Measurements from ENCODE around the gene CEP19. TPM values are rescaled to one million over a fixed set of nuclear protein-coding genes. Genes with fewer than 3 reads are reported as not detected.

CEP19 gene
- polyA plus RNA-seq, 1 donor (not counting 4 experiments of a cell fraction or from before 2014, with no cell fraction given), result 3.1 TPM

DNA sequence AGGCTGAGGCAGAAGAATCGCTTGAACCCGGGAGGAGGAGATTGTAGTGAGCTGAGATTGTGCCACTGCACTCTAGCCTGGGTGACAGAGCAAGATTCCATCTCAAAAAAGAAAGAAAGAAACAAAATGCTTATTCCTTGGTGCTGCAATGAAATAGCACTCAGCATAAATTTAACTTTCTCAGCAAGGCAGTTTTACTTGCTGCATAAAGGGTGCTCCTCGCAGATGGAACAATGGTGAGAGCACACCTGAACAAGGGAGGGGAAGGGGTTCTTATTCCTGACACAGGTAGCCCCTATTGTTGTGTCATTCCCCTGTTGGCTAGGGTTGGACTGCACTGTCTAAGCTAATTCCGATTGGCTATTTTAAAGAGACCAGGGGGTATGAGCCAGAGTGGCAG, 44.7 kb upstream of the CEP19 start:
- Histone ChIP-seq H3K4me3 (ENCODE audit: control insufficient read depth in 2 of 3, extremely low read depth in 1 of 3, insufficient read depth in 2 of 3, low read depth in 1 of 3, low read length in 3 of 3) (no peak overlapping the region), H2AFZ (ENCODE audit: control insufficient read depth, low read length) (no peak overlapping the region), H3K36me3 (ENCODE audit: control insufficient read depth in 2 of 2, extremely low read depth in 1 of 2, insufficient read depth in 2 of 2, low read length in 2 of 2) (peaks cover 3 to 6% of the 10 kb centered on the region in 2 experiments), H3K27ac (ENCODE audit: control insufficient read depth, insufficient read depth, low read length) (no peak overlapping the region), H3K9me3 (ENCODE audit: control insufficient read depth, low read depth, low read length) (peaks cover 8% of the 10 kb centered on the region), H3K9ac (ENCODE audit: control insufficient read depth, extremely low read depth, insufficient read depth, low read length) (no peak overlapping the region), H3K9me1 (ENCODE audit: control insufficient read depth, extremely low read depth, insufficient read depth, low read length) (no peaks in the 10 kb centered on the region), H4K20me1 (ENCODE audit: control insufficient read depth, extremely low read depth, insufficient read depth, low read length) (no peaks in the 10 kb centered on the region), H3K4me1 (ENCODE audit: control insufficient read depth, extremely low read depth, insufficient read depth, low read length) (no peaks in the 10 kb centered on the region), H3K27me3 (ENCODE audit: control insufficient read depth, extremely low read depth, insufficient read depth, low read length) (no peaks in the 10 kb centered on the region), H3K79me2 (ENCODE audit: control insufficient read depth, insufficient read depth, low read length) (peaks cover 85% of the 10 kb centered on the region), H3K4me2 (ENCODE audit: control insufficient read depth, extremely low read depth, insufficient read depth, low read depth, low read length) (no peak overlapping the region)
- FAIRE-seq (no peak), DNase-seq (ENCODE audit: low read depth, low spot score) (no peak)
- dilution Hi-C loops (cut with MboI; ENCODE audit: extremely low pct_ligation_motif_present, low sequenced_read_pairs), result no loop called here
- TF ChIP-seq, protein P1, sequence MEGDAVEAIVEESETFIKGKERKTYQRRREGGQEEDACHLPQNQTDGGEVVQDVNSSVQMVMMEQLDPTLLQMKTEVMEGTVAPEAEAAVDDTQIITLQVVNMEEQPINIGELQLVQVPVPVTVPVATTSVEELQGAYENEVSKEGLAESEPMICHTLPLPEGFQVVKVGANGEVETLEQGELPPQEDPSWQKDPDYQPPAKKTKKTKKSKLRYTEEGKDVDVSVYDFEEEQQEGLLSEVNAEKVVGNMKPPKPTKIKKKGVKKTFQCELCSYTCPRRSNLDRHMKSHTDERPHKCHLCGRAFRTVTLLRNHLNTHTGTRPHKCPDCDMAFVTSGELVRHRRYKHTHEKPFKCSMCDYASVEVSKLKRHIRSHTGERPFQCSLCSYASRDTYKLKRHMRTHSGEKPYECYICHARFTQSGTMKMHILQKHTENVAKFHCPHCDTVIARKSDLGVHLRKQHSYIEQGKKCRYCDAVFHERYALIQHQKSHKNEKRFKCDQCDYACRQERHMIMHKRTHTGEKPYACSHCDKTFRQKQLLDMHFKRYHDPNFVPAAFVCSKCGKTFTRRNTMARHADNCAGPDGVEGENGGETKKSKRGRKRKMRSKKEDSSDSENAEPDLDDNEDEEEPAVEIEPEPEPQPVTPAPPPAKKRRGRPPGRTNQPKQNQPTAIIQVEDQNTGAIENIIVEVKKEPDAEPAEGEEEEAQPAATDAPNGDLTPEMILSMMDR (optimal IDR thresholded peaks at IDR 0.05 in 1 of 3, IDR thresholded peaks at IDR 0.05 in 1 of 3, conservative IDR thresholded peaks at IDR 0.05 in 1 of 3; ENCODE audit: extremely low read depth in 1 of 3, insufficient read depth in 2 of 3, low read length in 3 of 3), result no peak
- TF ChIP-seq EZH2 (IDR thresholded peaks at IDR 0.05; ENCODE audit: low read length), result no peak

DNA sequence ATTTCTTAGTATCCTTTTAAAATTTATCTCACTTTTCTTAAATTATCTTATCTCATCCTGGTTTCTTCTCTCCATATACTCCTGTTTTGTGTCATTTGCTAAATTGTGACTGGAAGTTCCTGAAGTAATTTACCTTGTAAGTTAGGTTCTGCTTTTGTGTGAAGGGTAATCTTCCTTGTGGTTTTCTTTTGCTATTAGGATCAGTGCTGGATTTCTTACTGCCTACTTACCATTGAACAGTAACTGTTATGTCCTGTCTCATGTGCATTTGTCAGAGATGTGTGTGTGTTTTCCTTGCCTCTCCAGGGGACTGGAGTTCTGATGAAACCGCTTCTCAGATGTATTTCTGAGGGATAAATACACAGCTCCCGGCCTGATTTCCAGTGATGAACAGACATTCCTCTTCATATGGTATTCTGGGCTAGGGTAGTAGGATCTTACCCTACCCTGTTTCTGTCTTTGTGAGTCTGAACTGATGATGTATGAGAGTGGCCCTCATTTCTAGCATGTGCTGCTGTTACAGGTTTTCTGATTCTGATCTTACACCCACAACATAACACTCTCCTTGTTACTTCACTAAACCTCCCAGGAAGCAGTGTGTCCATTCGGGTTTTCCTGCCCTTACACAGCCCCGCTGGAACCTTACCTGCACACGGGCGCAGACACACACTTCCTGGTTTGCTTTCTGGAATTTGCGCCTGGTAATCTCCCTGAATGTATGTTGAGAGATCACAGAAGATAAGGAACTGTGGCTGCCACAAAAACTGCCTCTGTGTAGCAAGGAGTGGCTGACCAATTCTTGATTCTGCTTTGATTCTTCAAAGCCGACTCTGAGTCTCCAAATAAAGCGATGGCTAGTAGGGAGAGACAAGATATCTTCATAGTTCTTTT, 42.3 kb upstream of the CEP19 start:
- dilution Hi-C loops (cut with MboI; ENCODE audit: extremely low pct_ligation_motif_present, low sequenced_read_pairs), result no loop called here

More for the DNA sequence above, 42.3 kb upstream of the CEP19 start:
- DNase-seq (ENCODE audit: low read depth, low spot score) (no peak), FAIRE-seq (no peak)
- TF ChIP-seq EZH2 (IDR thresholded peaks at IDR 0.05; ENCODE audit: low read length), result no peak
- TF ChIP-seq, protein P1 (optimal IDR thresholded peaks at IDR 0.05 in 1 of 3, IDR thresholded peaks at IDR 0.05 in 1 of 3, conservative IDR thresholded peaks at IDR 0.05 in 1 of 3; ENCODE audit: extremely low read depth in 1 of 3, insufficient read depth in 2 of 3, low read length in 3 of 3), result no peak
- H3K79me2 ChIP-seq (ENCODE audit: control insufficient read depth, insufficient read depth, low read length), result peaks cover 93% of the 10 kb centered on the region
- H2AFZ ChIP-seq (ENCODE audit: control insufficient read depth, low read length), result no peak overlapping the region
- H3K4me2 ChIP-seq (ENCODE audit: control insufficient read depth, extremely low read depth, insufficient read depth, low read depth, low read length), result no peak overlapping the region
- H3K27me3 ChIP-seq (ENCODE audit: control insufficient read depth, extremely low read depth, insufficient read depth, low read length), result no peaks in the 10 kb centered on the region
- no peaks in the 10 kb centered on the region for H3K4me1 ChIP-seq (ENCODE audit: control insufficient read depth, extremely low read depth, insufficient read depth, low read length)
- no peaks in the 10 kb centered on the region for H3K9me1 ChIP-seq (ENCODE audit: control insufficient read depth, extremely low read depth, insufficient read depth, low read length)
- H3K36me3 ChIP-seq (ENCODE audit: control insufficient read depth in 2 of 2, extremely low read depth in 1 of 2, insufficient read depth in 2 of 2, low read length in 2 of 2), result peaks cover 3 to 7% of the 10 kb centered on the region in 2 experiments
- H3K4me3 ChIP-seq (ENCODE audit: control insufficient read depth in 2 of 3, extremely low read depth in 1 of 3, insufficient read depth in 2 of 3, low read depth in 1 of 3, low read length in 3 of 3), result no peak overlapping the region
- no peak overlapping the region for H3K9ac ChIP-seq (ENCODE audit: control insufficient read depth, extremely low read depth, insufficient read depth, low read length)
- H4K20me1 ChIP-seq (ENCODE audit: control insufficient read depth, extremely low read depth, insufficient read depth, low read length), result no peaks in the 10 kb centered on the region
- no peak overlapping the region for H3K27ac ChIP-seq (ENCODE audit: control insufficient read depth, insufficient read depth, low read length)
- H3K9me3 ChIP-seq (ENCODE audit: control insufficient read depth, low read depth, low read length), result peaks cover 8% of the 10 kb centered on the region

Measured in keratinocyte (primary cell).